Left forelimb (tissue), 1 donor: ENCODE data around the gene LRPAP1.

Experiments used
- DNase-seq: peaks from one replicate; pipeline ENCODE4 v3.0.0-alpha.2; 2018; ENCODE audit warnings: low spot score

Gene LRPAP1

GRCh38 chr4:3485011-3485791 is 47.0 kb downstream of the LRPAP1 start:
- no peak for DNase-seq

DNA sequence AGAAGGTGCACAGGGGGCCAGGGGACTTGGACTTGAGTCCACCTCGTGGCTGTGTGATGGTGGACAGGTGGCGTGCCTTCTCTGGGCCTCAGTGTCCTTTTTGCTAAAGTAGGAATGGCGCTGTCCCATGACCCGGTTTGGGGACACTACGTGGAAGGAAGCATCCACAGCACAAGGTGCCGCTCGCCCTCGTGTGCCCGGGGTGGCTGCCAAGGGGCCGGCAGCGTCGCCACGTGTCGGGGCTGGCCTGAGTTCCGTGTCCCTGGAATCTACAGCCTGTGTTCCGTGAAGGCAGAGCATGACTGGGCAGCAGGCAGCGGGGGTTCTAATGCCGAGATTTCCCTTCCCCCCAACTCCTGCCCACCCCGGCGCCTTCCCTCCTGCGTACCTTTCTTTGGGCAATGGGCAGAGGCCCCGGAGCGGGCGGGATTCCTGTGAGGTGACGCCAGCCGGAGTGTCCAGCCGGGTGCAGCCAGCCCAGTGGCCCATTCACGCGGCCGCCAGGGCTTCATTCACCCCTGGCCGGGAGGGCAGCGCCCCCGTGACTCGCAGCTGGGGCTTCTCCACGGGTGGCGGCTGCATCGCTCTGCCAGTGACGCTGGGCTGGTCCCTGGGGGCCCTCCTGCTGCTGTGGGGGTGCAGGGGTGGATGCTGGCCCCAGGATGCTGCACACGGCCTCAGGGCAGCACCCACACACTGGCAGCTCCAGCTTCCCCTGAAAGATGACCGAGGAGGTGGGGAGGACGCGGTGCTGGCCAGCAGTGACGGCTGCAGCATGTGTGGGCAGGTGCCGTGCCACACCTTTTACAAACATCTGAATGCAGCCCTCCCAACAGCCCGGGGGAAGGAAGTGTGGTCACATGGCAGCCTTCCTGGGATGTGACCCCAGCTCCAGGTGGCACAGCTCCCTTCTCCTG is 47.9 kb downstream of the LRPAP1 start:
- DNase-seq, result no peak

DNA sequence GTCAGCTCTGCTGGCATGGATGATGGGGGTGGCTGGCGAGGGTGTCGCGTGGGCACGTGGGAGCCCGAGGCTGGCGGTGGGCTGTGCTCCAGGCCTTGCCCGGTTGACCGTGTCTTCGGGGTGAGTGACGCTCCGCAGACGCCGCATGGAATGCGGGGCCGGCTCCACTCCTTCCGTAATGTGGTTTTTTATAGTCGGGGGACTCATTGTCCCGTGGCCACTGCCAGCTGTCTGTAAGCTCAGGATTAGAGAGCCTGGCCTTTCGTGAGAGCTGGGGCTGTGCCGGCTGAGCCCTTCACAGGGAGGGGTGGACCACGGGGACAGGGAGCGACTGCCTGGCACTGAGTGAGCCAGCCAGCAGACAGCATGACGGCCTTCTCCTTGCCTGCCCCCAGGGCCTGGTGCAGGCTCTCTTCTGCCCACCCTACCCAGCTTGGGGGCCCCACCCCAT is 48.7 kb downstream of the LRPAP1 start:
- DNase-seq, result no peak

DNA sequence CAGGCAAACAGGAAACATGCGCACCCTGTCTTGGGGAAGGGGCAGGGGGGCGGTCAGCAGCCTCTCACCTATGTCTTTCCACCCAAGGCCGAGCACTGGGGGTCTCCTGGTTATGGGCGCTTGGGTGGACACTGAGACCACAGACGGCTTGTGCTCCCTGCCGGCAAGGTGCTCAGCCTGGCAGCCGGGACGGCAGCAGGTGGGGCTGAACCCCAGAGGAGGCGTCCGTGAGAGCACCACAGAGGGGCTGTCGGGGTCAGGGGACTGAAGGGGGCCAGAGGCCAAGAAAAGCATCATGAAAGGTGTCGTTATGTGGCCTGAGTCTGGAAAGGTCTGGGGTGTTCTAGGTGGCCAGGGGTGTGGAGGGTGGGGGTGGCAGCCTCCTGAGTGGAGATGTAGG is 49.5 kb downstream of the LRPAP1 start:
- no peak for DNase-seq

- DNase-seq, result no peak
Measured at GRCh38 chr4:3481783-3482393, 50.3 kb downstream of the LRPAP1 start.

DNA sequence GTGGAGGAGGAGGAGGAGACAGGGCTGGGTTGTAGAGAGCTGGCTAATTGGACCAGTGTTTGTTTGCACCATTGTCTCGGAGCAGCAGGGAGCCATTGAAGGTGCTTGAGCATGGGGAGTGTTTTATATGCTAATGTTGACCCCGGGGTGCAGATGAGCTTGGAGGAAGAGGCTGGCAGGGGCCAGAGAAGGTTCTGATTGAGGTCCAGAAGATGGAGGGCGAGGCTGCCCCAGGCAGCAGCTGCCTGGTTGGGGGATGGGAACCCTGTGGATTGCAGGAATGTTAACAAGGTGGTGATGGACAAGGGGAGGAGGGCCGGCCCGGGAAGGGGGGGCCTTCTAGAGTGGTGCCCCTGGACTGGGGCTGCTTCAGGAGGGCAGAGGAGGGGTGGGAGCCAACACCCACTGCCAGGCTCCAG is 51.1 kb downstream of the LRPAP1 start:
- DNase-seq, result no peak

- DNase-seq, result peak; percentile 90
Measured at GRCh38 chr4:3480528-3481112, 51.6 kb downstream of the LRPAP1 start.

DNA sequence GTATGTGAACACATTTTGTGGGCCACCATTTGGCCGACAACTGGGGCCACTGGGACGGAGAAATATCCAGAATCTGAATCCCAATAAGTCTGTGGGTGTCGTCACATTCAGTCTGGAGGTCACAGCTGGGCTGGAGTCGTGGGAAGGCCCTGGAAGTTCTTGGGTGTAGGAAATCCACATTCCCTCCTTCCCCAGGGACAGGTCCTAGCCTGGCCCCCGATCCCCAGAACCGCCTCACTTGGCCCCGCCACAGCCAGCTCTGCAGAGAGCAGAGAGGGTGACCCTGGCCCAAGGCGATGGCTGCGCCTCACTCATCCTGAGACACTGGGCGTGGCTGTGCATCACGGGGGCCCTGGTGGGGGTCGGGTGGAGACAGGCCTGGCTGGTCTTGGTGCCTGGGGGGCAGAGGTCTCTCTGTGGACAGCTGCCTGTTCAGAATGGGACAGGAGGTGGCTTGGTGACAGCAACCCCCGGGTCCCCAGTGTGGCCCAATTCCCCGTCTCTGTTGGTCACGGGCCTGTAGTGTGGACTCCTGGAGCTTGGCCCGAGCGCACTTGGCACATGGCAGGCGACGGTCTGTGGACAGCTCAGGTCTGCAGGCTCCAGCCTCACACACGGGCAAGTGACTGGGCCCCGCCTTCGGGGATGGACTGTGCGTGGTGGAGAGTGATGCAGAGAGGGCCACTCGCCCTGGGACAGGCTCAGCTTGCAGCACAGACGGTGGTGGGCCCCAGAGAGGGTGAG is 52.7 kb downstream of the LRPAP1 start:
- no peak for DNase-seq

DNA sequence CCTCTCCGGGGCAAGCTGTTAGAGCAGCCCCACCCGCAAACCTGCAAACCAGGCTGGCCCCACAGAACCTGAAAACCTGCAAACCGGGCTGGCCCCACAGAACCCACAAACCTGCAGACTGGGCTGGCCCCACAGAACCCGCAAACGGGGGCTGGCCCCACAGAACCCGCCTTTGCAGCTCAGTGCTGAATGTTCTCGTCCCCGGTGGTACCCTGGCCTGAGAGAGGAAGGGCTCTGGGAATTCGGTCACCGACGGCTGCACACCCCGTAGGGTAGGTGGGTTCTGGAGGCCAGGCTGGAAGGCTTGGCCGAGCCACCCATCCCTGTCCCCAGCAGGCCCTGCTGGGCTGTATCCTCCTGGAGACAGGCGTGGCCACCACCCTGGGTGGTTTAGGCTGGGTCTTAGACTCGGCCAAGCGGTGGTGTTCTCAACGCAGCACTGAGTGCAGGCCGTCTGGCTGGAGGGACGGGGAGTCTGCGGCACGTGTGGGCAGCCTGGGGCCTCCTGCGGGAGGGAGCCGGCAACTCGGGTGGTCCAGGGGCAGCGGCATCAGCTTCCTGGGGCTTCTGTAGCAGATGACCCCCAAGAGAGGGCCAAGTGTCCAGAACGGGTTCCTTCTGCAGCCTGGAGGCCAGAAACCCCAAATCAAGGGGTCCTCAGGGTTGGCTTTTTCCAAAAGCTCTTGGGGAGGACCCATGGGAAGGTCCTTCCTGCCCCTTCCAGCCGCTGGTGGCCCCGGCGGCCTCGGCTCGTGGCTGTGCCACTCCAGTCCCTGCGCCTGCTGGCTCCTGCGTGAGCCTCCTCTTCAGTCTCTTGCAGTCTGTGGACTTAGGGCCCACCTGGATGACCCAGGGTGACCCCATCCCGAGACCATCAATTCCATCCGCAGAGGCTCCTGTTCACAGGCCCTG is 53.5 kb downstream of the LRPAP1 start:
- DNase-seq, result no peak

DNA sequence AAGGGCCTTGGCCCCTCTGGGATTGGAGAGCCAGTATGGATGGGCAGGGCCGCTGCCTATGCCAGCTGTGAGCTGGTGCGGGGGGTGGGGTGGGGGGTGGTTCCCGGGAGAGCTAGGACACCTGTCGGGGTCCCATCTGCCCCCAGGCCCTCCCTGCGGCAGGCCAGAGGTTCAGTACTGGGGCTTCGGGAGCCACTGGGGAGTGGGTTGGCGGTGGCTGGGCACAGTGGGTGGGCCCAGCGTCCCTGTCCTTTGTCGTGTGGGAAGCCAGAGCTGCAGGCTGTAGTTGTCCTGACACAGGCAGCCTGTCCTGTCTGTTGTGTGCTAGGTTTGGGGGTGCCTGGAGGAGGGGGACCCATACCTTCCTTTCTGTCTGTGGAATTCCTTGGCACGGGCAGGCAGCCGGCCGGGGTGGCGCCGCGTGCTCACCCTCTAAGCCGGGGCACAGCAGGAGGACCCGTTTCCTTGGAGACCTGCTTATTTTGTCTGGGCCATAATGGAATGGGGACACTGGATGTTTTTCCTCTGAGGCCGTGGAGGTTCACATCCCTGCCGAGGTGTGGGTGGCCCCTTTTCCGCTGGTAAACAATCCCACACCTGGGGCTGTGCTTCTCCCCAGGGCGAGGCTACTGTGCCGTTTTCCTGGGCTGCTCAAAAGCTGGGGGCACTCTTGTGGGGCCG is 54.3 kb downstream of the LRPAP1 start:
- no peak for DNase-seq

- DNase-seq, result no peak
Measured at GRCh38 chr4:3476936-3477749, 55.1 kb downstream of the LRPAP1 start.

DNA sequence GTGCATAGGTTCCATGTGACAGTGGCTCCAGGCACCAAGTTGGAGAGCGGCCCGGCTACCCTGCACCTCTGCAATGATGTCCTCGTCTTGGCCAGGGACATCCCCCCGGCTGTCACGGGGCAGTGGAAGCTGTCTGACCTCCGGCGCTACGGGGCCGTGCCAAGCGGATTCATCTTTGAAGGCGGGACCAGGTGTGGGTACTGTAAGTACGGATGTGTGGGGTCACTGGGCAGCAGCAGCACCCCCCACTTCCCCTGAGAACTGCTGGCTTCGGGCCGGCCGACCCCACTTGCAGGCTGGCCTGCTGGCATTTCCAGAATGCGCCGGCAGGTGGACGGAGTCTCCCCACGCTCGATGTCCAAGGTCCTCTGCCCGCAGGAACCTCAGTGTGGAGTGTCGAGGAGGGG is 55.9 kb downstream of the LRPAP1 start:
- DNase-seq, result no peak

DNA sequence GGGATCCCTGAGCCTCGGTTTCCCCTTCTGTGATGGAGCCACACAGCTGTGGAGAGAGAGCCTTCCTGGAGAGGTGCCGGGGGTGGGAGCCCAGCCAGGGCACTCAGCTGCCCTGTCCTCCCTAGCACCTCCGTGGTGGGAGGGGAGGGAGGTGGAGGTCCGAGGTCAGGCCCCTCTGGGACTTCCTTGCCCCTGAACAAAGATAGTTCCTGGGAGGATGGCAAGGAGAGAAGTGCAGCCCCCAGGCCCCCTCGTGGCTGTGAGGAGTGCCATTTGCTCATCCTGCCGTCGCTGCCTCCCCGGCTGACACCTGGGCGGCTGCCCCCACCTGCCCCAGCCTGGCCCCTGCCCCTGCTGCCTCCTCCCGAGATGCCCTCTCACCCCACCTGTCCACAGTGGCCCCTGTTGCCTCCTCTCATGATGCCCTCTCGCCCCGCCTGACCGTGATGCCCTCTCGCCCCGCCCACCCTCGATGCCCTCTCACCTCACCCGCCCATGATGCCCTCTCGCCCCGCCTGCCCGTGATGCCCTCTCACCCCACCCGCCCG is 56.4 kb downstream of the LRPAP1 start:
- no peak for DNase-seq

DNA sequence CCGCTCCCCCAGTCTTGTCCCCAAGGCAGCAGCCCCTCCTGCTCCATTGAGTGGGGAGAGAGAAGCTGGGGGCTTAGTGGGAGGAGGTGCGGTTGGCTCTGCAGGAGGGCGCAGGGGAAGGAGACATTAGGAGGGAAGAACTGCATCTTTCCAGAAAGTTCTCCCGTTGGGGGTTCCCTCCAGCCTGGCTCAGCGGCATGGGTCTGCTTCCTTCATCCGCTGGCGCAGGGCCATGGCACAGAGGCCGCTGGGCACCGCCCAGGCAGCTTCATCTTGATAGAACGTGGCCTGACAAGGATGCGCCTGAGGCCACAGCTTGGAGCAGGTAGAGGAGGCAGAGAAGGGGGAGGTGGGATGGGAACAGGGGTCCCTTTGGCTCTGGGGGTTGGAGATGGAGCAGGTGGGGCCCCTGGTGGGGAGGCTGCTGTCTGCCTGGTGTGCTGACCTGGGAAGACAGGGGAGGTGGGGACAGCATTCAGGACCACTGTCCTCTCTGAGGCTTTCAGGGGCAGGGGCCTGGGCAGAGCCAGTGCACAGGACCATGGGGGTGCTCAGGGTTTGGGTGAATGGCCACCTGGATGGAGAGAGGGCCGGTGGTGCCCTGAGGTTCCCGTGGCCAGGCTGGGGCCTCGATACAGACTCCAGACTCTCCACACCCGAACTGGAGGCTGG is 57.0 kb downstream of the LRPAP1 start:
- no peak for DNase-seq

DNA sequence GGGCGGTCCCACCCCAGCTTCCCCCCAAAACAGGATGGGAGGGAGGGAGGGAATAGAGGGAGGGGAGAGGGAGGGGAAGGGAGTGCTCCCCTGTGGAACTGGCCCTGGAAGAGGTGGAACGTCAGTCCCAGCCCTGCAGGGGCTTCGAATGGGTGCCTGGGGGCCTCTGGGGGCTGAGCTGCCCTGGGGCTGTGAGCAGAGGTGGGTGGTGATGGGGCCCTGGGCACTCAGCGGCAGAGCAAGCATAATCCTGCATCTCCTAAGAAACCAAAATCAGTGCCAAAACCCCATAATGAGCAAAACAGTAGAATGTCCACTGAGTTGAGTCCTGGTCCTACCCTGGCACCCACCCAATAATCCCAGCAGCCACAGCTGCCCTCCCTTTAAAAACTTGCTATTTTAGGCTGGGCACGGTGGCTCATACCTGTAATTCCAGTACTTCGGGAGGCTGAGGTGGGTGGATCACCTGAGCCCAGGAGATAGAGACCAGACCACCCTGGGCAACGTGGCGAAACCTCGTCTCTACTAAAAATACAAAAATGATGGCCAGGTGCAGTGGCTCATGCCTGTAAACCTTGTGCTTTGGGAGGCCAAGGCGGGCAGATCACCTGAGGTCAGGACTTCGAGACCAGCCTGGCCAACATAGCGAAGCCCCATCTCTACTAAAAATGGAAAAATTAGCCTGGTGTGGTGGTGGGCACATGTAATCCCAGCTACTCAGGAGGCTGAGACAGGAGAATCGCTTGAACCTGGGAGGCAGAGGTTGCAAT is 58.0 kb downstream of the LRPAP1 start:
- DNase-seq, result no peak

- no peak for DNase-seq
Measured at GRCh38 chr4:3473181-3473950, 58.9 kb downstream of the LRPAP1 start.
